Activated CD4-positive, CD25-positive, alpha-beta regulatory T cell treated with anti-CD3 and anti-CD28 coated beads, Interleukin-2, amount 50 U/mL, for 24 hours (primary cell): Measurements from ENCODE around the gene HDAC7.

Source experiments
- ATAC-seq, 2 donors: fragments of 150-1000 bp; cut with Tn5 transposase; one replicate each; pipeline ENCODE4 v1.10.0; 2021; ENCODE audit warnings: mild to moderate bottlenecking in 1 of 2, moderate library complexity in 1 of 2

The HDAC7 gene

DNA sequence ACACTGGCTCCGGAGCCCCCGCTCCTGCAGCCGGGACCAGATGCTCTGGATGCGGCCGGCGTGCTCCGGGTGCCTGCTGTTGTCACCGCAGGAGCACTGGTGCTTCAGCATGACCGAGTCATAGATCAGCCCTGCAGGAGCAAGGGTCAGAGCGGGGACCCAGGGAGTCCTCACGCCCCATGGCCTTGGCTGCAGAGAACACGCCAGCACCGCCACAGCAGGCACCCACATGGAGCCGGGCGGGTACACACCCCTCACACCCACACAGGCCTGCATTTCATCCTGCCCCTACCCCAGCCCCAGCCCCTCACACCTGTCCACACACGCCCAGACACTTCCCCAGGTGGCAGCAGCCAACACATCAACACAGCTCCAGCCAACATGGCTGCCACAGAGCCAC, 27.8 kb downstream of the HDAC7 start:
- no peak for ATAC-seq

DNA sequence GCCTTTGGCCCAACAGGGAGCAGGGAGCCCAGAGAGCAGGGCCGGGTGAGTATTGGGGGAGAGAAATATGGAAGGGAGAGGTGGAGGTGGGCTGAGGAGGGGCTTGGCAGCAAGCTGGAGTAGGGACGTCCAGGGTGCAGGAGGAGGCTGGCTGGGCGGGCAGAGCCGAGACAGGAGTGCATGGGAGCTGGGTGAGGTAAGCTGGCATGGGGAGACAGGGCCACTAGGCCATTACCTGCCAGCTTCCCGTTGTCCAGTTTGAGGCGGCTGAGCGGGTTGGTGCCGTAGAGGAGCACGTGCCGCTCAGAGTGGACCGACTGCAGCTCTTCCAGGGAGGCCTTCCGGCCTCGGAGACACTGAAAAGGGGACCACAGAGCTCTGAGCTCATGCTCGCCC, 28.4 kb downstream of the HDAC7 start:
- no peak for ATAC-seq

DNA sequence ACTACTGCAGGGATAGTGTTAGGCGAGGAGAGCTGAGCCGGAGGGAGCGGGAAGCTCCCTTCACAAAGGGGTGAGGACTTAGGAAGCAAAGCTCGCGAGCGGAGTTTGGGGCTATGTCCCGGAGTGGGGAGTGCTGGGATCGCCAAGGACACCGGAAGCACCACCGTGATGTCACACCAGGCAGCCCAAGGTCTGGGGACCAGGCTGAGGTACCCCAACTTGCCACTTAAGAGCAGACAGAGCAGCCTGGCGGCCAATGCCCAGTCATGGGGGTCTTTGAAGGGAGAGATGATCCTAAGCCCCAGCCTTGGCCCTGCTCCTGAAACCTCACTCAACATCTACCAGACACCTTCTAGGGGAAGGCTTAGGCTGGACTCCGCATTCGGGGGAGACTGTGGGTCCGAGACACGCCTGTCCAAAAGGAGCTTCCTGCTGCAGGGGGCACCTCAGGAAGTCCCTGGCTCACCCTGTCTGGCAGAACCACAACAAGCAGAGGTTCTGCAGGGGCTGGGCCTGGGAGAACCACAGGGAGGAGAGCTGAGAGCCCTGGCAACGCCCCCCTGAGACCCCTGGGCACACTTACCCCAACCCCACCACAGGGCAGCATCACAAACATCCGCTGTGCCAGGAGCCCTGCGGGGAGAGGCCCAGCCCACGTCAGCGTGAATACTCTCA, 28.9 kb downstream of the HDAC7 start:
- no peak for ATAC-seq

DNA sequence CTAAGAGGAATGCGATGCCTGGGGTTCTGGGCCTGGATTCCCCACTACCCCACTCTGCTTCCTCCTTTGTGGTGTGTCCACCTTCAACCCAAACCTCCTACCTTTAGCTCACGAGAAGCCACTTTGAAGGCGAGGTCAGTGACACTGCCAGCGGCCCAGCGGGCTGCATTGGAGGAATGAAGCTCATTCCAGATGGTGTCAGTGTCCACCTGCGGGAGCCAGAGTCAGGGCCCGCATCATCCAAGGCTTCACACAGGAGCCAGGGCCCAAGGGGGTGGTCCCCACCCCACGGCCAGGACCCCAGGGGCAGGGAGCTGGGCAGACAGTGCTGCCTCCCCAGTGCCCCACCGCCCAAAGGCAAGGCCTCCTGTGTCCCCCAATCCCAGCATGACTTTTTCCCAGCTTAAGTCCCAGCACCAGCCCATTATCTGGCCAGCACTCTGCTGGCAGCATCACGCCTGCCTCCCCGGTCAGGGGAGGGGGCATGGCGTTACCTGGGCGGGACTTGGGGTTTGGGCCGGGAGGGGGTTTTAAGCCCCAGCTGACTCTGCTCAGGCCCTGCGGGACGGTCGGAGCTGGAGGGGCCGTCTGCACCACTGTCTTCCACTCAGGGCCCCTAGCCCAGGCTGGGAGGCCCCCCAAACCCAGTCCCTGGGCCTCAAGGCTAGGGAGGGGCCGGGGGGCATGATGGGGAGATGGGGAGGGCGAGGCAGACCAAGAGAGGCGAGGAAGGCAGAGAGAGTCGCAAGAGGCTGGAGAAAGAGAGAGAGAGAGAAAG, 29.8 kb downstream of the HDAC7 start:
- ATAC-seq, result no peak

DNA sequence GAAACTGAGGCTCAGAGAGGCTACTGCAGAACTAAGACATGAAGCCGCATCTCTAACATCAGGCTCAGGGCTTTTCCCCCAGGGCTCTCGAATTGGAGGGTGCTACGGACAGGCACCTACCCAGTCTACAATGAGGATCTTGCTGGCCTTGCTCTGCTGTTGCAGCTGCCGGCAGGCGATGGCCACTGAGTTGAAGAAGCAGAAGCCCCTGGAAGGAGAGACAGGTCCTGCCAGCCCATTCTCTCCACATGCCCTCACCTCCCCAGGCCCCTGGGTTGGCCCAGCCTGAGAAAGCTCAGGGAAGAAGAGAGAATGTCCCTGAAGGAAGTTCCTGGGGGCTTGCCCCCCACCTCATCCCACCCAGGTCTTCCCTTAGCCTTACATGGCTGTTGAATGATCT, 30.6 kb downstream of the HDAC7 start:
- ATAC-seq, result no peak

DNA sequence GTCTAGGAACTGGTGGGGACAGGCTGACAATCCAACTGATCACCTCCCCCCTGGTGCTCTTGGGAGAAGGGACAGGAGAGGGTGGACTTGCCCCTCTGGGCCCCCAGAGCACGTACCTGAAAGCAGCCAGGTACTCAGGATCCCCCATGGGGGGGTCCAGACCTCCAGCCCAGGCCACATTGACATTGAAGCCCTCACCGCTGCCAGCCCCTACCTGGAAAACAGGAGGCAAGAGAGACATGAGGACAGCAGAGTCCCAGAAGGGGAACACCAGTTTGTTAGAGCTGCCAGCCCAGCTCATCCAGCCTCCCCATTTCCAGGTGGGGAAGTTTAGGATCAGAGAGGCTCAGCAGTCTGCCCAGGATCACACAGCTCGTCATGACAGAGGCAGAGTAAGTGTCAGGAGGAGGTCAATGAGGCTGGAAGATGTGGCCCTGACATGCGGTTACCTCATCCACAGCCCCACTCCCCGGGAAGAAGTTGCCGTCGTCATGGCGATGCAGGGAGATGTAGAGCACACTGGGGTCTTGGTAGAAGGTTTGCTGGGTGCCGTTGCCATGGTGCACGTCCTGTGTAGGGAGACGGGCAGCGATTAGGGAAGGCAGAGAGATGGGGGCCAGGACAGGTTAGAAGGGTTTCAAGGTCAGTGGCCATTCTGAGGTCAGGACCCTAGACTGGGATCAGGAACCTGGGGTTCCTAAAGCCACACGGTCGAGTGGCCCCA, 31.9 kb downstream of the HDAC7 start:
- no peak for ATAC-seq

DNA sequence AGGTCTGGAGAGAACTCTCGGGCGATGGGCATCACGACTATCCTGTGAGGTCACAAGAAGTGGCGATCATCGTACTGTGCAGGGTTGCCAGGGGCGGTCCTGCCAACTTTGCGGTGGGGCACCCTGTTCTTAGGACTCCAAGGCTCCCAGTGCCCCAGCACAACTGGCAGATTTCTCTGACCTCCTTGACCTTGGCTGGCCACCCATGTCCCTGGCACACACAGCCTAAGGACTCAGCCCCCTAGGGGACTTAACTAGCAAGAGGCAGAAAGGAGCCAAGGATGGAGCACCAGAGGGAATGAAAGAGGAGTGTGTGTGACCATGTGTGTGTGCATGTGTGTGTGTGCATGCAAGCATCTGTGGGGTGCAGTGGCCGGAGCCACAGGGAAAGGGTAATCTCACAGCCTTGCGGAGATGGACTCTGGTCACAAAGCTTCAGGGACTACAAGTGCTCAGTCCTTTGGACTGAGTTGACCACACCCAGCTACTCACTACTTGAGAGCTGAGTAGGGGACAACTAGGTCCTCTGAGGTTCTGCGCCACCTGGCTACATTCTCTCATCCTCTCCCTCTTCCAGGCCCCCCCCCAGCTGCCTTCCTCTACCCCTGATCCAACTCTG, 32.9 kb downstream of the HDAC7 start:
- ATAC-seq, result no peak

DNA sequence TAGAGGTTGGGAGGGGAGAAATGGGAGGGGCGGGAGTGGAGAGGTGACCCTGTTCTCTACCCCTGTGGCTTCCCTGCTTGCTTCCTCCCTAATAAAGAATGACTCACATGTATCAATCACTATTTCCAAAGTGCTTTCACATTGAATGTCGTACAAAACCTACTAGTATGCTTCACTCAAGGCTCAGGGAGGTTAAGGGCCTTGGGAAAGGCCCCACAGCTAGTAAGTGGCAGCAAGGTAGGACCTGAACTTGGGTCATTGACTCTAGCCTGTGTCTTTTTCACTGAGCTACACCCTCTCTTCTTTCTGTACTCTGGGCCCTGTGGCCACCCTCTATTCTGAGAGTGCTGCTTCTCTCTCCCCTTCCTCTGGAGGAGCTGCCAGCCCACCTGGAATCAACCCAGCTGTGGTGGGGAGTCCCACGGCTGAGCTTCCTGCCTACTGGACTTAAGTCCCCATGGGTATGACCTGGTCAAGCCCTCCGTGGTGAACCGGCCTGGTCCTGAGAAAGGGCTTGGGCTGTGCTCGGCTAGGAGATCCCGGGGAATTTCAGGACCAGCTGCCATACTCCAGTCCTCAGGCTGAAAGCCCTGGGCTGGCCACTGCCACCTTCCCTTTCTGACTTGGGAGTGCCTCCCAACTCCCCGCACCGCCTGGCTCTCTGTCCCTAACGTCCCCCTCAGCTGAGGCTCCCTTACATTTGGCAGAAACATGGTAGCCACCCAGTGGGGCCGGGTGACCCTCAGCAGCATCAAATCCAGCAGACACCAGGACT, 33.6 kb downstream of the HDAC7 start:
- peak; percentile 68 to 69 for ATAC-seq

DNA sequence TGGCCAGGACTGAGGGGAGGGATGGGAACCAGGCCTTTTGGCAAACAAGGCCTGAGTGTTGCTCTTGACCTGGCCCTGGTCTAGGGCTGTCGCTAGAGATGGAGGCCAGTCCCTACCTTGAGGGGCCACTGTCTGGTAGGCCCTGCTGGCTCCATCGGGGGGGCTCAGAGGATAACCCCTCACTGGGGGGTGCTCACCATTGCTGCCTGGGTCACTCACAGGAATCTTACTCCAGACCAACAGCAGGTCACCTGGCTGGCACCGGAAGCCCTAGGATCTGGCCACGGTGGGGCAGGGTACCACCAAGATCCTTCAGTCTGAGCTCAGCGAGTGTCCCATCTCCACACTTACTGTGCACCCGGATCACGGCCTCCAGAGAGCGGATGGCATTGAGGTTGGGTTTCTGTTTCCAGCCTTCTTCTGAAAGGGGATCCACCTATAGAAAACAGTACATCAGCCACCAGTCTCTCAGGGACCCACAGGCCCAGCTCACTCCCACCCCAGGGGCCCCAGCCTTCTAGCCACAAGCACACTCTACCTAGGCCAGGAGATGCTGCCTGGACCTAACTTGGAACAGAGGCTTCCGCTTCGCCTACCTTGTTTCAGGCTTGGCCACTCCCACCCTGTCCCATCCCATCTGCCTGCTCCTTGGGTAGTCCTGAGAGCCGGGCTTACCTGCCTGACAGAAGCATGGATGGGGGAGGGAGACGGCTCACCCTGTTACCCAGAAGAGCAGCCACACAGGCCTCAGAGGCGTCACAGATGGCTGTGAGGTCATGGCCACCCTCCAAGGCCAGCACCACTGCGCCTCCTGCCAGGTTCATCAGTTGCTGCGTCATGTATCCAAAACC, 34.4 kb downstream of the HDAC7 start:
- peak in 1 of 2 donors; percentile 22 for ATAC-seq

DNA sequence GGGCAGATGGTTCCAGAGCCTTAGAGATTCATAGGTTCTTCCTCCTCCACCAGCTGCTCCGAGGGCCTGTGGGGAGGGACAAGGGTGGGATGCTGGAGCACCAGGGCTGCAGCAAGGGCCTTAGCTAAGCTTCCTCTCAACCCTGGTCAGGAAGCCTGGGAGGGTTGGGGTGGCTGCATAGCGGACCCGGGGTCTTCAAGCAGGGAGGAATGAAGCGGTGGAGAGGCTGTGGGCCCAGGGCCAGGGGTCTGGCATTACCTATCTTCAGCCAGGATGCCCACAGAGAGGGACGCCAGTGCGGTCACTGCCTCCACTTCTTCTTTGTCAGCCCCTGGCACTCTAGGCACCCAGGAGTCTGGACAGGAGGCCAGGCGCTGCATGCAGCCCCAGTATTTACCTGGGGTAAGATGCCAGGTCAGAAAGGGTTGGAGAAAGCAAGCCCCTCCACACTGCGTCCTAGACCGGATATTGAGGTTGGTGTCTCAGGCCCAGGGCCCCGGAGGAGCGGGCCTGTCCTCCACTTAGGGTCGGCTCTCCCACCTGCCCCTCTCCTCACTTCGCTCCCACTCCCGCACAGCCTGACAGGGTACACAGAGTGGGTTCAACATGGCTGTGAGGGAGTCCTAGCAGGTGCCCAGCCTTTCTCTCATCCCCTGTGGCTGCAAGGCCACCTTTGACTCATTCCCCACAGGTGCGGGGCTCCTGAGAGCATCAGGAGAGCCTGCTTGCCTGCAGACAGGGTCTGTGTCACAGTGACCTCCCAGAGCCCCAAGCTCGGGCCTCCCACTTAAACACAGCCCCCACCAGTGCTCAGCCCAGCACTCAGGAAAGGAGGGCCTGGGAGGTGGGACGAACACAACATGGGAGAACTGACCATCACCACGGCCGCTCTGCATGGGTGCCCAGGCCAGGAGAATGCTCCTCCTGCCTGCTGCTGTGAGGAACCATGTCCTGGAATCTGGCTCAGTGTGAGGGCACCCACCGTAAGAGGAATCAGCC, 35.6 kb downstream of the HDAC7 start:
- ATAC-seq, result no peak

DNA sequence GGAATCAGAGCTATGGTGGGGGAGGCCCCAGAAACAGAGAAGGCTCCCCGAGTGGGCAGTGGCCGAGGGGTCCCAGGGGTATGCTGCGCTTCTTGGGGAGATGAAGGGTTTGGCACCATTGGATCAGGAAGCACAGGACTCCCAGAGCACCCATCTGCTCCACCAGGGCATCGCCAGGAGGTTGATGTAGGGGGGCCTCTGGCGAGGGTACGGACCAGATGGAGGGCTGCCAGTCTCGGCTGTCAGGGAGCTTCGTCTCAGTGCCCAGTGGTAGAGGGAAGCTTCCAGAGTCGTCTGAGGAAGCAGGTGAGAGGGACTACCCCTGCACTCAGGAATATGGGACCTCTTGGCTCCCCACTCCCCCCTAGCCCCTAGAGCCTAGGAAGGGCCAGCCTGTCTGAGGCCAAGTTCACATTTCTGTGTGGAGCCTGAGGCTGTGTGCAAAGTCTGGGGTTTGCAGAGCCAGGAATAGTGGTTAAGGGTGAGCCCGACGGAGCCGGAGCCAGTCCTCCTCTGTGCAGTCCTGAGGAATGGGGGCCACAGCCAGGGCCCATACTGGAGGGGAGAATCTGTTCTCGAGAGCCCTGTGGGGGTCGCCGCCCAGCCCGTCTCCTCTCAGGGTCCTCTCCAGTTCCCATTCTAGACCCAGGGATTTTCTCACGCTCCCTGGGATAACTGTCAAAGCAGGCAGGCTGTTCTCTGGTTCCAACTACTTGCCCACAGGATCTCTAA, 36.5 kb downstream of the HDAC7 start:
- ATAC-seq, result no peak

DNA sequence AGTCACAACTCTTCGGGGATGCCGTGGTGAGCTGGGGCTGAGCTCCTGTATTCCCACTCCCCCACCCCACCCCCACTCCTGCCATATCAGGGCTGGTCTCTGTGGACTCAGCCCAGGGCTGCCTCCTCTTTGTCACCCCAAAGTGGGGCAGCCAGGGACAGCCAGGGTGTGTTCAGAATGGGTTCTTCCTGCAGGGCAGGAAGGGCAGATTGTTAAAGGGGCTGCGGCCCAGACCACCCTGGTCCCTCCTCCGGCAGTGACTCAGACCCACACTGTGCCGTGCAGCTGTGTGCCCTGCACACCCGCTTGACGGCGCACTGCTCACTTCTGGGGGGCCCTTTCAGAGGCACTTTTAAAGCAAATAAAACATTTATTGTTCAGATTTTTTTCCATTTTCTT, 37.3 kb downstream of the HDAC7 start:
- no peak for ATAC-seq

DNA sequence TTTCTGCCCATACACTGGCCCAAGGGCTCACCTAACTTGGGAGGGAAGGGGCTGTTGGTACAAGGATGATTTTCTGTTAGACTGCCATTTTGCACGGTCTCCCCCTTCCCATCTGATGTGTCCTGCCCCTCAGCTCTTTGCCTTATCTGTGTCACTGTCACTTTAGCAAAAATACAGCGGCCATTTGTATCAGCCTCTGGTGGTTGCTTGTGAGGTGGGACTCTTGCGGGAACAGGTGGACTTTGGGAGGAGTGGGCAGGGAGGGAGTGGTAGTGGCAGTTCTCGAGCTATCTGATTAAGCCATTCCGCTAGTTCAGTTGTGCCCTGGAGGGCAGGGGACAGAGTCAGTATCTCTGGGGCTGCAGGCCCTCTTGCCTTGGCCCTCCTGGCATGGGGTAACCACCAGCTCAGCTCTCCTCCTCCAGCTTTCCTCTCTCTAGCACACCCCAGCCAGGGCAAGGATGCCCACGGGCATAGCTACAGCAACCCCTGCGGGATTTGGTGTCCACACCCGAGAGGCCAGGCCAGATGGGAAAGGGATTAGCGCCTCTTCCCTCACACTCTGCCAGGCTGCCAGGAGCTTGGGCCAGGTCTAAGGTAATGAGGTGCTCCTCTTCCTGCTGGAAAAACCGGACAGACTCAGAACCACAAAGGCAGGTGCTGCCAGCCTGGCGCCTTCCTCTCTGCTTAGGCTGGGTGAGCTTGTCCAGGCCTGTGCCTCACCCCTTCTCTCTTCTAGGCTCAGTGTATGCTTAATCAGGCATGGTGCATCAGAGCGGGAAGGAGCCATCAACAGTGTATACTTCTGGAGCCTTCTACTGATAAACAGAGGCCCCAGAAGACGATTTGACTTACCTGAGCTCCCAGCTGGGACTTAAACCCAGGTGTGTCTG, 38.0 kb downstream of the HDAC7 start:
- ATAC-seq, result no peak

DNA sequence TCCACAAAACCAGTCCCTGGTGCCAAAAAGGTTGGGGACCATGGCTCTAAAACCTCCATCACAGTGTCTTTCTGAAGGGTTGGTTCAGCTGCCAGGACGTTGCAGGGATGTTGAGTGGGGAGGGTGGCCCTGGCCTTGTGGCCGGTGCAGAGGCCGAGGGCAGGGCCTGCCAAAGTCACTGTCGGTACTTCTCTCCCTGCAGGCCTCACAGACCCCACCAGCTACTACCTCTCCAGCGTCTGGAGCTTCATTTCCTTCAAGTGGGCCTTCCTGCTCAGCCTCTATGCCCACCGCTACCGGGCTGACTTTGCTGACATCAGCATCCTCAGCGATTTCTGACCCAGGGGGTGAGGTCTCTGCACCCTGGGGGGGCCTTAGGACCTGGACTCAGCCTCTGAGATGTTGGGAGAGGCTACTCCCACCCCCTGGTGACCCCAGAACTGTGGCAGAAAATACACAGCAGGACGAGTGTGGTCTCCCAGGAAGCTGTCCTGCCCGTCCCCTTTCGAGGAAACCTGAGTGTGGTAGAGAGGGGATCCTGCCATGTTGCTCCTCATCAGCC, 39.7 kb downstream of the HDAC7 start:
- no peak for ATAC-seq

DNA sequence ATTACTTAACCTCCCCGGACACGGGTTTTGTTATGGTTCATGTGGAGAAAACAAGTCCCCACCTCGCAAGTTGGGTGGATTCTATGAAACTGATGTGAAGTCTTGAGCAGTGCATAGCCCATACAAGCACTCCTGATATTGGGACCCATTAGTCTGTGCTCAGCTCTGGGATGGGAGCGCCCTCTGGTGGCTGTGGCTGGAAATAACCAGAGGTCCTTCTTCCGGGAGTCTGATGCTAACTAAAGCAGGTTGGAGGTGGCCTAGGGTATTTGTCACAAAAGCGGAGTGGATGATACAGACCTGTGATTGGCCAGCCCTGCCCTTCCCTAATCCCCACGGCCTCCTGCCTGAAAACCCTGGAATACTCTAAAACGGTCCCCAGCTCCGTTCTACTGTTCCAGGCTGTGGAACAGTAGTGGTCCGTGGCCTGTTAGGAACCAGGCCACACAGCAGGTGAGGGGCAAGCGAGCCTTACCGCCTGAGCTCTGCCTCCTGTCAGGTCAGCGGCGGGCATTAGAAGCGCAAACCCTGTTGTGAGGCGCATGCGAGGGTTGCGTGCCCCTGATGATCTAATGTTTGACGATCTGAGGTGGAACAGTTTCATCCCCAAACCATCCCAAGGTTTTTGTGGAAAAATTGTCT, 40.3 kb downstream of the HDAC7 start:
- ATAC-seq, result peak; percentile 80 to 82

DNA sequence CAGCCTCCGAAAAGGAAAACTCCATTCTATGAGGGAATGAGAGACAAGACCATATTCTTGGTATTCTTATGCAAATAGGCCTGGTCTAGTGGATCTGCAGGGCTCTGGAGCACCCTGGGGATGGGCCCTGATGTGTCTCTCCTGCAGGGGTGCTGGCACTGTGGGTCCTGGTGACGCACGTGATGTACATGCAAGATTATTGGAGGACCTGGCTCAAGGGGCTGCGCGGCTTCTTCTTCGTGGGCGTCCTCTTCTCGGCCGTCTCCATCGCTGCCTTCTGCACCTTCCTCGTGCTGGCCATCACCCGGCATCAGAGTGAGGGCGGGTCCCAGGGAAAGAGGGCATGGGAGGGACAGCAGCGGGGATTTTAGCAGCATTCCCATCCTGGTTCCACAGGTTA, 40.8 kb downstream of the HDAC7 start:
- ATAC-seq, result no peak

DNA sequence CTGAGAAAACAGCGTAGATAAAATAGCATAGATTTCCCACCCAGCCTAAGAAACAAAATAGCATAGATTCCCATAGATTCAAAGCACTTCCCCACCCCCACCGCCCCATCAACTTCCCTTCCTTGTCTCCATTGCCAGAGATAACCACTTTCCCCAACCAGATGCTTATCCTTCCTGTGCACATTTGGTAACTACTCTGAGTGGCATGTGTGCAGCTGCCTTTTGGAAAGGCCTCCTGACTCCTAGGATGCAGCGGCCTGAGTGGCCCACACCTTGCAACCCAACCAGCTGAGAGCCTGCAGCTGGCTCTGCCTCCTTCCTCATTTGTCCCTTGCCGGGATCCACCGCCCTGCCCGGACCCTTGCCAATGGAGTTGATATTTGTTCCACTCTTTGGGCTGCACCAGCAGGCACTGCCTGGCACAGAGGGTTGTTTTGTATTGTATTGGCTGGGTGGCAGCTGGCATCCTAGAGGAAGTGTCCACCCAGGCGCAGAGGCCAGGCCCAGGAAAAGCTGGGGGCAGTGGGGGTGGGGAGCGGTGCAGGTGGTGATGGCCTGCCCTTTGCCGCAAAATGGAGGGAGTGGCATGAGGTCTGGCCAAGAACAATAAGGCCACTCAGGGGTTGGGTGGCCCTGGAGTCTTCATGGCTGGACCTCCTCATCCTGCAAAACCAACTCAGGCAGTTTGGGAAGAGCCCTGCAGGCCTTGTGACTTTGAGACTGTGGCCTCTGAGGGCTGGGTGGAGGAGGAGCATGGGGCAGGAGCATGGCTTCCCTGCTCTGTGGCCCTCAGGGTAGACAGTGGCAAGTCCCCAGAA, 41.8 kb downstream of the HDAC7 start:
- ATAC-seq, result no peak
